Mammary epithelial cell (primary cell): ENCODE data around the gene INHBC.

Source experiments
- CTCF ChIP-seq, 2 donors: IDR thresholded peaks in 1 of 2; conservative IDR thresholded peaks in 1 of 2; 2 replicates each; pipeline ENCODE4 v1.5.1; 2011 to 2012; ENCODE audit warnings: inconsistent platforms in 2 of 2, low read length in 2 of 2, mild to moderate bottlenecking in 2 of 2, control low read depth in 1 of 2, low read depth in 1 of 2; ENCODE audit not compliant: insufficient read depth in 1 of 2; ENCODE audit errors: extremely low read depth in 1 of 2
- EZH2 ChIP-seq: IDR thresholded peaks from 2 replicates; pipeline ENCODE4 v1.6.1; 2012; ENCODE audit warnings: low read length, inconsistent platforms, borderline replicate concordance

GRCh38 chr12:57469296-57470164, 34.9 kb downstream of the INHBC start:
- TF ChIP-seq CTCF (conservative IDR thresholded peaks at IDR 0.05 in 1 of 2, IDR thresholded peaks at IDR 0.05 in 1 of 2; ENCODE audit: extremely low read depth in 1 of 2, insufficient read depth in 1 of 2, low read depth in 1 of 2, low read length in 2 of 2) (no peak), EZH2 (no peak)
